SK-N-DZ (cell line): Measurements from ENCODE around the gene PYCARD.

Experiments used
- DNase-seq: peaks from one replicate; pipeline ENCODE4 v3.0.0-alpha.2; 2015; ENCODE audit warnings: low spot score
- small RNA-seq, 2 experiments: library from RNA; depleted of rRNA; stranded (forward); fragments of <200 nt; gene quantifications; one replicate each; pipeline ENCODE3, GENCODE V24; 2014

The PYCARD gene

GRCh38 chr16:31167315-31167714 is 35.2 kb downstream of the PYCARD start:
- DNase-seq, result no peak

- DNase-seq, result no peak
These were observed 45.4 kb downstream of the PYCARD start for GRCh38 chr16:31157136-31157535.

Small RNA genes lying within 50 kb of the gene (small RNA-seq; reads per million reads assigned to genes)
- gene AC009088.4 (0 reads per million in 2 experiments), gene NDUFA3P6 (0 reads per million in 2 experiments)
